Measurements from ENCODE around the gene EIF4EBP2. TPM values are rescaled to one million over a fixed set of nuclear protein-coding genes. Genes with fewer than 3 reads are reported as not detected.

The EIF4EBP2 gene
- total and polyA plus RNA-seq, 2 of the 13 experiments (the other 11 are each of a cell fraction or from before 2014, with no cell fraction given): 16.9 to 22.0 TPM

DNA sequence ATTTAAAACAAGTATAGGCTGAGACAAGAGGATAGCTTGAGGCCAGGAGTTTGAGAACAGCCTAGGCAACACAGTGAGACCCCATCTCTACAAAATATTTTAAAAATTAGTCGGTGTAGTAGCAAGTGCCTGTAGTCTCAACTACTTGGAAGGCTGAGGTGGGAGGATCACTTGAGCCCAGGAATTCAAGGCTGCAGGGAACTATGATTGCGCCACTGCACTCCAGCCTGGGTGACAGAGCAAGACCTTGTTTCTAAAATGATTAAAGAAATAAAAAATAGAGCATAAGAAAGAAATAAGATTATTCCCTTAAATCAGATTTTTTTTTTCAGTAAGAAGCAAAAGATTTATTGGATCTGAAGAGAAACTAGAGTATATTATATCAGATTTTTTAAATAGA, 33.2 kb upstream of the EIF4EBP2 start:
- Histone ChIP-seq H3K9ac (ENCODE audit: insufficient read depth, low read depth, low read length) (no peak overlapping the region), H3K79me2 (ENCODE audit: insufficient read depth, low read length) (no peaks in the 10 kb centered on the region), H2AFZ (ENCODE audit: low read length) (no peak overlapping the region), H3K27ac (ENCODE audit: extremely low read length, insufficient read depth, low read length) (no peak overlapping the region), H3K27me3 (ENCODE audit: control insufficient read depth in 1 of 2, insufficient read depth in 2 of 2, low read length in 2 of 2) (no peaks in the 10 kb centered on the region), H3K4me3 (replicated peaks in 1 of 3; ENCODE audit: insufficient read depth in 1 of 3, low read depth in 2 of 3, low read length in 3 of 3) (no peak overlapping the region), H3K9me3 (ENCODE audit: low read length) (no peaks in the 10 kb centered on the region), H4K20me1 (ENCODE audit: insufficient read depth, low read length) (no peaks in the 10 kb centered on the region), H3K4me1 (ENCODE audit: insufficient read depth, low read length) (peaks cover 43% of the 10 kb centered on the region), H3K4me2 (ENCODE audit: low read depth, low read length) (no peak overlapping the region), H3K36me3 (replicated peaks in 1 of 2; ENCODE audit: control insufficient read depth in 1 of 2, insufficient read depth in 2 of 2, low read length in 2 of 2) (no peaks in the 10 kb centered on the region)
- BruUV-seq (replicated peaks): no TSS peak
- TF ChIP-seq CEBPG (CRISPR knock-in tag; IDR thresholded peaks at IDR 0.05) (0 out of 2 replicates have a peak, but pooled peaks have one; percentile 26), GABPB1 (CRISPR knock-in tag; IDR thresholded peaks at IDR 0.05) (no peak)
- TF ChIP-seq, protein P1, sequence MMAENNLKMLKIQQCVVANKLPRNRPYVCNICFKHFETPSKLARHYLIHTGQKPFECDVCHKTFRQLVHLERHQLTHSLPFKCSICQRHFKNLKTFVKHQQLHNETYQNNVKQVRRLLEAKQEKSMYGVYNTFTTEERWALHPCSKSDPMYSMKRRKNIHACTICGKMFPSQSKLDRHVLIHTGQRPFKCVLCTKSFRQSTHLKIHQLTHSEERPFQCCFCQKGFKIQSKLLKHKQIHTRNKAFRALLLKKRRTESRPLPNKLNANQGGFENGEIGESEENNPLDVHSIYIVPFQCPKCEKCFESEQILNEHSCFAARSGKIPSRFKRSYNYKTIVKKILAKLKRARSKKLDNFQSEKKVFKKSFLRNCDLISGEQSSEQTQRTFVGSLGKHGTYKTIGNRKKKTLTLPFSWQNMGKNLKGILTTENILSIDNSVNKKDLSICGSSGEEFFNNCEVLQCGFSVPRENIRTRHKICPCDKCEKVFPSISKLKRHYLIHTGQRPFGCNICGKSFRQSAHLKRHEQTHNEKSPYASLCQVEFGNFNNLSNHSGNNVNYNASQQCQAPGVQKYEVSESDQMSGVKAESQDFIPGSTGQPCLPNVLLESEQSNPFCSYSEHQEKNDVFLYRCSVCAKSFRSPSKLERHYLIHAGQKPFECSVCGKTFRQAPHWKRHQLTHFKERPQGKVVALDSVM (CRISPR knock-in tag; IDR thresholded peaks at IDR 0.05): peak; percentile 18; the same call in 1 of the 2 replicates
- ChIA-PET CTCF (ENCODE audit: low intra/inter-chr PET ratio, low total read pairs) (interaction anchor here (1.6 kb wide), 1 partner anchor 150 kb away, joined by 3 read pairs; no protein-coding TSS in a partner anchor), POLR2A (no interaction called here)
- no peak for FAIRE-seq
- no peak for ATAC-seq
- DNase-seq (ENCODE audit: low spot score): no peak
- in situ Hi-C loops (cut with HindIII; ENCODE audit: extremely low pct_ligation_motif_present, low pct_unique_long_range_greater_than_20kb) (no loop called here), intact Hi-C loops (cut with micrococcal nuclease; ENCODE audit: unreplicated experiment) (no loop called here)
- 77% methylated on average over 2 of the region's 2 CpGs for WGBS (ENCODE audit: low lambda C conversion rate)

DNA sequence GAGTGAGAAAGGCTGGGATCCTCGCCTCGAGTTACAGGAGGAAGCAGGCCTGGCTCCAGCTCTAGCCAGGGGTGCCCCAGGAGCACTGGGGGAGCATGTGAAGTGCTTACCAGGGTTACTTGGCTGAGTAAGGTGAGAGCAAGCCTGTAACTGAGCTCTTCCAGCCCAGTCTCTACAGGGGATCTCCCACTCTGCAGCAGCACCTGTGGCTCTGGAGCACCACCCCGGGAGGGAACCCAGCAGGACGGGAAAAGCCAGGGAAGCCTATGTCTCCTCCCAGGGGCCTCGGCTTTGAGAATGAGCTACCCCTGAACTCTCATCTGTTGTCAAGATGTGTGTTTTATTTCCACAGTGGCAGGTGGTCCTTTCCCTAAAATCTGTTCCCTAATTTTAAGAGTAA, 32.1 kb upstream of the EIF4EBP2 start:
- WGBS (ENCODE audit: low lambda C conversion rate): 40% methylated on average over 5 of the region's 5 CpGs
- ChIA-PET POLR2A (no interaction called here), CTCF (ENCODE audit: low intra/inter-chr PET ratio, low total read pairs) (no interaction called here)
- H3K4me2 ChIP-seq (ENCODE audit: low read depth, low read length): no peak overlapping the region
- no peak overlapping the region for H2AFZ ChIP-seq (ENCODE audit: low read length)
- ATAC-seq (no peak), FAIRE-seq (no peak), DNase-seq (ENCODE audit: low spot score) (no peak)
- in situ Hi-C loops (cut with HindIII; ENCODE audit: extremely low pct_ligation_motif_present, low pct_unique_long_range_greater_than_20kb): no loop called here
- H3K27me3 ChIP-seq (ENCODE audit: control insufficient read depth in 1 of 2, insufficient read depth in 2 of 2, low read length in 2 of 2): no peaks in the 10 kb centered on the region
- no peak overlapping the region for H3K4me3 ChIP-seq (replicated peaks in 1 of 3; ENCODE audit: insufficient read depth in 1 of 3, low read depth in 2 of 3, low read length in 3 of 3)
- no peaks in the 10 kb centered on the region for H4K20me1 ChIP-seq (ENCODE audit: insufficient read depth, low read length)
- H3K9ac ChIP-seq (ENCODE audit: insufficient read depth, low read depth, low read length): no peak overlapping the region
- H3K27ac ChIP-seq (ENCODE audit: extremely low read length, insufficient read depth, low read length): no peak overlapping the region
- BruUV-seq (replicated peaks): no TSS peak
- H3K36me3 ChIP-seq (replicated peaks in 1 of 2; ENCODE audit: control insufficient read depth in 1 of 2, insufficient read depth in 2 of 2, low read length in 2 of 2): no peaks in the 10 kb centered on the region
- intact Hi-C loops (cut with micrococcal nuclease; ENCODE audit: unreplicated experiment): no loop called here
- no peaks in the 10 kb centered on the region for H3K79me2 ChIP-seq (ENCODE audit: insufficient read depth, low read length)
- H3K4me1 ChIP-seq (ENCODE audit: insufficient read depth, low read length): peaks cover 43% of the 10 kb centered on the region
- no peaks in the 10 kb centered on the region for H3K9me3 ChIP-seq (ENCODE audit: low read length)
- TF ChIP-seq, protein P2, sequence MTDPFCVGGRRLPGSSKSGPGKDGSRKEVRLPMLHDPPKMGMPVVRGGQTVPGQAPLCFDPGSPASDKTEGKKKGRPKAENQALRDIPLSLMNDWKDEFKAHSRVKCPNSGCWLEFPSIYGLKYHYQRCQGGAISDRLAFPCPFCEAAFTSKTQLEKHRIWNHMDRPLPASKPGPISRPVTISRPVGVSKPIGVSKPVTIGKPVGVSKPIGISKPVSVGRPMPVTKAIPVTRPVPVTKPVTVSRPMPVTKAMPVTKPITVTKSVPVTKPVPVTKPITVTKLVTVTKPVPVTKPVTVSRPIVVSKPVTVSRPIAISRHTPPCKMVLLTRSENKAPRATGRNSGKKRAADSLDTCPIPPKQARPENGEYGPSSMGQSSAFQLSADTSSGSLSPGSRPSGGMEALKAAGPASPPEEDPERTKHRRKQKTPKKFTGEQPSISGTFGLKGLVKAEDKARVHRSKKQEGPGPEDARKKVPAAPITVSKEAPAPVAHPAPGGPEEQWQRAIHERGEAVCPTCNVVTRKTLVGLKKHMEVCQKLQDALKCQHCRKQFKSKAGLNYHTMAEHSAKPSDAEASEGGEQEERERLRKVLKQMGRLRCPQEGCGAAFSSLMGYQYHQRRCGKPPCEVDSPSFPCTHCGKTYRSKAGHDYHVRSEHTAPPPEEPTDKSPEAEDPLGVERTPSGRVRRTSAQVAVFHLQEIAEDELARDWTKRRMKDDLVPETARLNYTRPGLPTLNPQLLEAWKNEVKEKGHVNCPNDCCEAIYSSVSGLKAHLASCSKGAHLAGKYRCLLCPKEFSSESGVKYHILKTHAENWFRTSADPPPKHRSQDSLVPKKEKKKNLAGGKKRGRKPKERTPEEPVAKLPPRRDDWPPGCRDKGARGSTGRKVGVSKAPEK (CRISPR knock-in tag; IDR thresholded peaks at IDR 0.05; ENCODE audit: borderline replicate concordance): no peak
- no peak for TF ChIP-seq ZNF616 (CRISPR knock-in tag; IDR thresholded peaks at IDR 0.05; ENCODE audit: low read depth)
- TF ChIP-seq RBFOX2 (IDR thresholded peaks at IDR 0.05; ENCODE audit: low read depth, low read length): no peak
- no peak for TF ChIP-seq CBX5 (CRISPR knock-in tag; IDR thresholded peaks at IDR 0.05; ENCODE audit: borderline replicate concordance)
- no peak for TF ChIP-seq RELA (CRISPR knock-in tag; IDR thresholded peaks at IDR 0.05)
- TF ChIP-seq FOSL2 (CRISPR knock-in tag; IDR thresholded peaks at IDR 0.05): no peak
- no peak for TF ChIP-seq TGIF2 (CRISPR knock-in tag; IDR thresholded peaks at IDR 0.05)
- TF ChIP-seq, protein P3, sequence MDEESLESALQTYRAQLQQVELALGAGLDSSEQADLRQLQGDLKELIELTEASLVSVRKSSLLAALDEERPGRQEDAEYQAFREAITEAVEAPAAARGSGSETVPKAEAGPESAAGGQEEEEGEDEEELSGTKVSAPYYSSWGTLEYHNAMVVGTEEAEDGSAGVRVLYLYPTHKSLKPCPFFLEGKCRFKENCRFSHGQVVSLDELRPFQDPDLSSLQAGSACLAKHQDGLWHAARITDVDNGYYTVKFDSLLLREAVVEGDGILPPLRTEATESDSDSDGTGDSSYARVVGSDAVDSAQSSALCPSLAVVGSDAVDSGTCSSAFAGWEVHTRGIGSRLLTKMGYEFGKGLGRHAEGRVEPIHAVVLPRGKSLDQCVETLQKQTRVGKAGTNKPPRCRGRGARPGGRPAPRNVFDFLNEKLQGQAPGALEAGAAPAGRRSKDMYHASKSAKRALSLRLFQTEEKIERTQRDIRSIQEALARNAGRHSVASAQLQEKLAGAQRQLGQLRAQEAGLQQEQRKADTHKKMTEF (CRISPR knock-in tag; IDR thresholded peaks at IDR 0.05): no peak
- no peak for TF ChIP-seq ZNF530 (CRISPR knock-in tag; IDR thresholded peaks at IDR 0.05; ENCODE audit: low read depth)
- no peak for TF ChIP-seq TBL1XR1 (IDR thresholded peaks at IDR 0.05; ENCODE audit: borderline replicate concordance, low read length, partially characterized antibody)
